AG09309 (cell line): ENCODE measurements around the gene UNKL.

Experiments
- DNase-seq: peaks from one replicate; pipeline ENCODE4 v3.0.0-alpha.2; 2010; ENCODE audit warnings: low read depth
- H3K4me3 ChIP-seq: 2 replicates; pipeline ENCODE4 v1.5.1; 2011; ENCODE audit warnings: mild to moderate bottlenecking, low read depth, low read length, moderate library complexity; ENCODE audit not compliant: control insufficient read depth
- CTCF ChIP-seq: IDR thresholded peaks from 2 replicates; pipeline ENCODE4 v1.5.1; 2011; ENCODE audit warnings: mild to moderate bottlenecking, low read depth, low read length, inconsistent platforms; ENCODE audit not compliant: insufficient read depth, control insufficient read depth; ENCODE audit errors: missing control alignments

The UNKL gene

GRCh38 chr16:1371054-1371978 is 43.2 kb downstream of the UNKL start:
- no peak for DNase-seq
- no peak for TF ChIP-seq CTCF
- H3K4me3 ChIP-seq: no peak overlapping the region

- no peak for DNase-seq
- no peak overlapping the region for H3K4me3 ChIP-seq
- no peak for TF ChIP-seq CTCF
Observed at GRCh38 chr16:1367486-1368174, 46.9 kb downstream of the UNKL start.

DNA sequence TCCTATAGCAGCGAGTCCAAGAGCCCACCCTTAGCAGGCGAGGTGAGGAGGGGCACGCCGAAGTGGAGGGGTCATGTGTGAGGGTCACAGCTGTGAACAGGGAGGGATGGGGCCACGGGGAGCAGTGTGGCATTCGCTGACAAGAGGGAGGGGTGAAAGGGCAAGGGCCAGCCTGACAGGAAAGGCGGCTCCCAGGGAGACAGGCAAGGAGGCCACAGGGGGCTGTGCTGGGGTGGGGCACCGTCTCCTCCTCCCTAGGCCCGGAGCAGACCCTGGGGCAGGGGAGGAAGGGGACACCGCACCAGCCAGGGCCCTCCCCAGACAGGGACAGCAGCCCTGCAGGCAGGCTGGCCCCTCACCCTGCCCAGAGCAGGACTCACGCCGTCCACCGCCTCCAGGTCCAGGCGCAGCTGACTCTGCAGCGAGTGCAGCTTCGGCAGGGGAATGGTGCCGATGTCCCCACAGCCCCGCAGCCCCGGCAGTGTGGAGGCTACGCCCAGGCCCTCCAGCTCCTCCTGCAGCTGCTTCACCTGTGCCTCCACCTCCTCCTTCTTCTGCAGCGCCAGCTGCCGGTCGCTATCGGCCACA is 47.7 kb downstream of the UNKL start:
- H3K4me3 ChIP-seq: no peak overlapping the region
- DNase-seq: no peak

DNA sequence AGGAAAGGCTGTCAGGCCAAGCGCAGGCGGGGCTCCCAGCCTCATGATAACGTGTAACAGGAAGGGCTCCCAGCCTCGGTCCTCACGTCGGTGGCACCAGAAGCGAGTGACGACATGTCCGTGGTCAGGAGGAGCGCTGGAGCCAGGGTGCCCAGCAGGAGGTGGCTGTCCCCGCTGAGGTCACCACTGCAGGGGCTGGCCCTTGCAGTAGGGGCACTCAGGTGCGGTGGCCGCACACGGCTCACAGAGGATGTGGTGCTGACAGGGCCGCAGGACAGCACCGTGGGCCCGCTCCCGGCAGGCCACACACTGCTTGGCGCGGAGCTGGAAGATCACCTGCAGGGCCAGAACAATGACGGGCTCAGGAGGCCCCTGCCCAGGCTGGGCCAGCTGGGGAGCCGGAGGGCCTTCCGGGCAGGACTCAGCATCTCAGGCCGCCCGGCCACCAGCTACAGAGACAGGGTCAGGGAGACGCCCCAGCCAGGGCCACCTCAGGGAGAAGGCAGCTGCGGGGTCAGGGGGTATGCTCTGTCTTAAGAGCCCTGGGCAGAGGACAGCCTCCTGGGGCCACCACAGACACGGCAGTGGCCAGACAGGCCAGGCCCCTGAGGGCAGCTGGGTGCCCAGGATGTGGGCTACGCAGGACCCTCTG is 48.3 kb downstream of the UNKL start:
- no peak for DNase-seq
- no peak overlapping the region for H3K4me3 ChIP-seq
- no peak for TF ChIP-seq CTCF

More for the DNA sequence above, 47.7 kb downstream of the UNKL start:
- no peak for TF ChIP-seq CTCF

DNA sequence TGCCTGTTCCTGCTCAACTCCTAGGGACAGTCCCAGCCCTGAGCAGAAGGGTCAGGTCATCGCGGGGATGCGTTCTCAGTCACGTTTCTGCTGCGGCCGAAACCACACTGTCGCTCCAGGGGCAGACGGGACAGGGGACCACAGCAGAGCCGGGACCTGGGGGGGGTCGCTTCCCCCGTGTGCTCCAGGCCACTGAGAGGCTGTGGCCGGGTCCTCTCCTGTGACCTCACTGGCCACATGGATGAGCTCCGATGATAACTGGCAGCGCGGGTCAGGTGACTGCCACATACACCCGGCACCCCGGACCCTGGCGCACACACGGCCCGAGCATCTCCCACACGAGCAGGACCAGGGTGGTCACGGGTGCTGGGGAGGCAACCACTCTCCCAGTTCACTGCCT is 50.0 kb downstream of the UNKL start:
- H3K4me3 ChIP-seq: no peak overlapping the region
- no peak for TF ChIP-seq CTCF
- no peak for DNase-seq

DNA sequence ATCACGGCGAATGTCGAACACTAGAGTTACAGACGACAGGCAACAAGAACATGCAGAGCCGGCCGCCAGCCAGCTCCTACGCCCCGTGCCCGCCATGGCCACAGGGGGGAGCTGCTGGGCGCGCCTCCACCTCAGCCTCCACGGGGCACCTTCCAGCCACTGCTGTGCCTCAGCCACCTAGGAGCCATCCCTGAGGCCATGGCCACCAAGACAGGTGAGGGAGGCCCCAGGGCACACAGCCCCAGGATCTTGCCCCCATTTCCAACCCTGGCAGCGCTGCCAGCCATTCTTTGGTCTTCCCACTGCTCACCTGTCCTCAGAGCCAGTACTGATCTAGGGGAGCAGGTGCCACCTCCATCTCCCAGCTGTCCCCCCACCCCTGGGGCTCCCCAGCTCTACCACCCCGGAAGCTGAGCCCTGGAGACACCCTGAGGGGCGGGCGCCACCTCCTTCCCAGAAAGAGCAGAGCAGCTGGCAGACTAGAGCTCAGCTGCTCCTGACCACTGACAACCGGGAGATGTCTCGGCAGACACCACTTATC is 50.9 kb downstream of the UNKL start:
- no peak overlapping the region for H3K4me3 ChIP-seq
- peak; percentile 70 for TF ChIP-seq CTCF
- no peak for DNase-seq
